Astrocyte of the cerebellum (primary cell): ENCODE results near the gene APLP2.
"Not testable (repeated sequence)": the region's sequence is repeated elsewhere in the genome, so short reads cannot be mapped to it uniquely, and the experiment has no call there.

Experiments used
- DNase-seq: peaks from one replicate; pipeline ENCODE4 v3.0.0-alpha.2; 2011; ENCODE audit warnings: low read depth
- H3K4me3 ChIP-seq: 2 replicates; pipeline ENCODE4 v1.5.1; 2011; ENCODE audit warnings: mild to moderate bottlenecking, low read depth, low read length, moderate library complexity
- CTCF ChIP-seq: IDR thresholded peaks from 2 replicates; pipeline ENCODE4 v1.5.1; 2012; ENCODE audit warnings: low read length, low read depth, moderate library complexity, mild to moderate bottlenecking; ENCODE audit errors: missing control alignments
- in situ Hi-C: cut with HindIII; loops from 2 replicates; pipeline ENCODE4 v1.10.0; 2017; ENCODE audit warnings: low sequenced_read_pairs

Gene APLP2

GRCh38 chr11:130069659-130070108 is at the start of gene APLP2:
APLP2 (plus strand) TSS chr11:130069894; CDS start chr11:130069978, 84 bp downstream.
- in situ Hi-C loops, result no loop called here
- TF ChIP-seq CTCF, result no peak
- DNase-seq, result peak; percentile 92
- peak within 1 kb of the TSS; percentile 69 for H3K4me3 ChIP-seq

DNA sequence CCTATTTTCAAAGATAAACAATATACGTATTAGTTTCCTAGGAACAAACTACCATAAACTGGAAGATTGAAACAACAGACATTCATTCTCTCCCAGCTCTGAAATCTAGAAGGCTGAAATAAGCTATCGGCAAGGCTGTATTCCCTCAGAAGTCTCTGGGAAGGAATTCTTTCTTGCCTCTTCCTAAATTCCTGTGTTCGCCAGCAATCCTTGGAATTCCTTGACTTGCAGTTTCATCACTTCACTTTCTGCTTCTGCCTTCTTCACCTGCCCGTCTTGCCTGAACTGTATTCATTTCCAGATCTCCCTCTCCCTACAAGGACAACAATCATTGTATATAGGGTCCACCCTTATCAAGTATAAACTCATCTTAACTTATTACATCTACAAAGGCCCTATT is 49.4 kb upstream of the APLP2 start:
- no peak for DNase-seq
- no peak overlapping the region for H3K4me3 ChIP-seq
- in situ Hi-C loops, result no loop called here
- no peak for TF ChIP-seq CTCF

DNA sequence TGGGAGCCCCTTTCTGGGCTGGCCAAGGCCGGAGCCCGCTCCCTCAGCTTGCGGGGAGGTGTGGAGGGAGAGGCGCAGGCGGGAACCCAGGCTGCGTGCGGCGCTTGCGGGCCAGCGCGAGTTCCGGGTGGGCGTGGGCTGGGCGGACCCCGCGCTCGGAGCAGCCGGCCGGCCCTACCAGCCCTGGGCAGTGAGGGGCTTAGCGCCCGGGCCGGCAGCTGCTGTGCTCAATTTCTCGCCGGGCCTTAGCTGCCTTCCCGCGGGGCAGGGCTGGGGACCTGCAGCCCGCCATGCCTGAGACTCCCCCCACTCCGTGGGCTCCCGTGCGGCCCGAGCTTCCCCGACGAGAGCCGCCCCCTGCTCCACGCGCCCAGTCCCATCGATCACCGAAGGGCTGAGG is 48.1 kb upstream of the APLP2 start:
- in situ Hi-C loops, DNase-seq, H3K4me3 ChIP-seq: not testable (repeated sequence)

GRCh38 chr11:130022799-130023198 is 46.9 kb upstream of the APLP2 start:
- H3K4me3 ChIP-seq, result no peak overlapping the region
- in situ Hi-C loops, result no loop called here
- DNase-seq, result no peak
- no peak for TF ChIP-seq CTCF

- H3K4me3 ChIP-seq, result no peak overlapping the region
- in situ Hi-C loops, result no loop called here
- peak; percentile 33 for DNase-seq
- TF ChIP-seq CTCF, result no peak
Observed at GRCh38 chr11:130023204-130023603, 46.5 kb upstream of the APLP2 start.

GRCh38 chr11:130024361-130024760 is 45.3 kb upstream of the APLP2 start:
- in situ Hi-C loops, result no loop called here

GRCh38 chr11:130025371-130025770 is 44.3 kb upstream of the APLP2 start:
- in situ Hi-C loops, result no loop called here
- DNase-seq, result no peak
- TF ChIP-seq CTCF, result no peak
- no peak overlapping the region for H3K4me3 ChIP-seq

More at GRCh38 chr11:130024361-130024760, 45.3 kb upstream of the APLP2 start:
- no peak overlapping the region for H3K4me3 ChIP-seq
- no peak for TF ChIP-seq CTCF
- no peak for DNase-seq
